ENCODE measurements around the gene SULT1A3. TPM values are rescaled to one million over a fixed set of nuclear protein-coding genes. Genes with fewer than 3 reads are reported as not detected.
"Not testable (repeated sequence)": the region's sequence is repeated elsewhere in the genome, so short reads cannot be mapped to it uniquely, and the experiment has no call there.

Gene SULT1A3
- total RNA-seq, 1 donor from 2014 or later = 26.4 TPM

- H3K27me3 Mint-ChIP-seq (ENCODE audit: low read depth) = no peaks in the 10 kb centered on the region
- TF ChIP-seq CTCF (conservative IDR thresholded peaks at IDR 0.05) = no peak
- H3K36me3 Mint-ChIP-seq (ENCODE audit: low read depth) = no peaks in the 10 kb centered on the region
- no peak for DNase-seq (ENCODE audit: low read depth, low spot score)
- no peak overlapping the region for H3K27ac Mint-ChIP-seq (ENCODE audit: unreplicated experiment)
- no peaks in the 10 kb centered on the region for H3K9me3 Mint-ChIP-seq
- peaks cover 5% of the 10 kb centered on the region for H3K4me1 Mint-ChIP-seq
- H3K4me3 Mint-ChIP-seq = peak overlapping the region; percentile 38
Measured at GRCh38 chr16:30187971-30188561, 11.0 kb upstream of the SULT1A3 start.

GRCh38 chr16:30191158-30191557 is 7.9 kb upstream of the SULT1A3 start:
- not testable (repeated sequence) for H3K9me3 Mint-ChIP-seq; DNase-seq (ENCODE audit: low read depth, low spot score); H3K27ac Mint-ChIP-seq (ENCODE audit: unreplicated experiment); H3K36me3 Mint-ChIP-seq (ENCODE audit: low read depth); H3K4me1 Mint-ChIP-seq; H3K4me3 Mint-ChIP-seq; H3K27me3 Mint-ChIP-seq (ENCODE audit: low read depth)

GRCh38 chr16:30193098-30193497 is 6.0 kb upstream of the SULT1A3 start:
- H3K4me3 Mint-ChIP-seq; H3K9me3 Mint-ChIP-seq; H3K27me3 Mint-ChIP-seq (ENCODE audit: low read depth); DNase-seq (ENCODE audit: low read depth, low spot score); H3K36me3 Mint-ChIP-seq (ENCODE audit: low read depth); H3K4me1 Mint-ChIP-seq; H3K27ac Mint-ChIP-seq (ENCODE audit: unreplicated experiment): not testable (repeated sequence)

- H3K9me3 Mint-ChIP-seq; H3K4me3 Mint-ChIP-seq; H3K27ac Mint-ChIP-seq (ENCODE audit: unreplicated experiment); H3K36me3 Mint-ChIP-seq (ENCODE audit: low read depth); H3K4me1 Mint-ChIP-seq; H3K27me3 Mint-ChIP-seq (ENCODE audit: low read depth); DNase-seq (ENCODE audit: low read depth, low spot score): not testable (repeated sequence)
Measured at GRCh38 chr16:30193615-30194014, 5.4 kb upstream of the SULT1A3 start, which contains the start of the genes BOLA2B and SLX1A. Gene BOLA2B, minus strand, starts transcription at chr16:30193666. Its CDS starts 71 bp downstream, at chr16:30193595. Gene SLX1A, plus strand, starts transcription at chr16:30193875. Its CDS starts 210 bp downstream, at chr16:30194085.

GRCh38 chr16:30194172-30194925 is 4.7 kb upstream of the SULT1A3 start:
- H3K4me3 Mint-ChIP-seq; H3K4me1 Mint-ChIP-seq; H3K9me3 Mint-ChIP-seq; H3K27ac Mint-ChIP-seq (ENCODE audit: unreplicated experiment); H3K36me3 Mint-ChIP-seq (ENCODE audit: low read depth); DNase-seq (ENCODE audit: low read depth, low spot score); H3K27me3 Mint-ChIP-seq (ENCODE audit: low read depth): not testable (repeated sequence)

GRCh38 chr16:30197001-30197400 is 2.1 kb upstream of the SULT1A3 start:
- H3K4me3 Mint-ChIP-seq; H3K27me3 Mint-ChIP-seq (ENCODE audit: low read depth); DNase-seq (ENCODE audit: low read depth, low spot score); H3K4me1 Mint-ChIP-seq; H3K27ac Mint-ChIP-seq (ENCODE audit: unreplicated experiment); H3K36me3 Mint-ChIP-seq (ENCODE audit: low read depth); H3K9me3 Mint-ChIP-seq: not testable (repeated sequence)

- H3K4me1 Mint-ChIP-seq; H3K9me3 Mint-ChIP-seq; H3K27me3 Mint-ChIP-seq (ENCODE audit: low read depth); H3K27ac Mint-ChIP-seq (ENCODE audit: unreplicated experiment); H3K4me3 Mint-ChIP-seq; H3K36me3 Mint-ChIP-seq (ENCODE audit: low read depth); DNase-seq (ENCODE audit: low read depth, low spot score): not testable (repeated sequence)
Measured at GRCh38 chr16:30199608-30200343, 721 bp downstream of the SULT1A3 start.

- H3K4me1 Mint-ChIP-seq; H3K27ac Mint-ChIP-seq (ENCODE audit: unreplicated experiment); H3K27me3 Mint-ChIP-seq (ENCODE audit: low read depth); H3K36me3 Mint-ChIP-seq (ENCODE audit: low read depth); H3K9me3 Mint-ChIP-seq; H3K4me3 Mint-ChIP-seq: not testable (repeated sequence)
- peak; percentile 4 for DNase-seq (ENCODE audit: low read depth, low spot score)
Measured at GRCh38 chr16:30205541-30206236, 6.6 kb downstream of the SULT1A3 start.

- not testable (repeated sequence) for H3K27me3 Mint-ChIP-seq (ENCODE audit: low read depth); H3K36me3 Mint-ChIP-seq (ENCODE audit: low read depth); H3K4me1 Mint-ChIP-seq; H3K9me3 Mint-ChIP-seq; H3K4me3 Mint-ChIP-seq; DNase-seq (ENCODE audit: low read depth, low spot score); H3K27ac Mint-ChIP-seq (ENCODE audit: unreplicated experiment)
Measured at GRCh38 chr16:30206252-30206651, 7.2 kb downstream of the SULT1A3 start.

GRCh38 chr16:30207063-30207704 is 8.1 kb downstream of the SULT1A3 start:
- DNase-seq (ENCODE audit: low read depth, low spot score); H3K4me3 Mint-ChIP-seq; H3K4me1 Mint-ChIP-seq; H3K36me3 Mint-ChIP-seq (ENCODE audit: low read depth); H3K27ac Mint-ChIP-seq (ENCODE audit: unreplicated experiment); H3K9me3 Mint-ChIP-seq; H3K27me3 Mint-ChIP-seq (ENCODE audit: low read depth): not testable (repeated sequence)

- not testable (repeated sequence) for H3K27ac Mint-ChIP-seq (ENCODE audit: unreplicated experiment); H3K36me3 Mint-ChIP-seq (ENCODE audit: low read depth); H3K4me1 Mint-ChIP-seq; DNase-seq (ENCODE audit: low read depth, low spot score); H3K27me3 Mint-ChIP-seq (ENCODE audit: low read depth); H3K4me3 Mint-ChIP-seq; H3K9me3 Mint-ChIP-seq
Measured at GRCh38 chr16:30209032-30209431, 10.0 kb downstream of the SULT1A3 start.

- not testable (repeated sequence) for H3K4me1 Mint-ChIP-seq; DNase-seq (ENCODE audit: low read depth, low spot score); H3K27ac Mint-ChIP-seq (ENCODE audit: unreplicated experiment); H3K27me3 Mint-ChIP-seq (ENCODE audit: low read depth); H3K9me3 Mint-ChIP-seq; H3K4me3 Mint-ChIP-seq; H3K36me3 Mint-ChIP-seq (ENCODE audit: low read depth)
Measured at GRCh38 chr16:30211414-30211813, 12.4 kb downstream of the SULT1A3 start.

All from neural crest cell (in vitro differentiated cells).